Measurements from ENCODE around the gene KIF21B. TPM values are rescaled to one million over a fixed set of nuclear protein-coding genes. Genes with fewer than 3 reads are reported as not detected.

The KIF21B gene
- total and polyA plus RNA-seq, 7 donors = 0.28 to 18.4 (median 0.81) TPM

GRCh38 chr1:201051399-201051798 is 27.9 kb upstream of the KIF21B start:
- H3K9me3 ChIP-seq = no peaks in the 10 kb centered on the region
- DNase-seq = no peak
- H3K27ac ChIP-seq = no peak overlapping the region
- H3K4me1 ChIP-seq = peaks cover 0 to 45% (median 32%) of the 10 kb centered on the region in 4 donors
- WGBS, 2 donors = 86 to 94% methylated on average over 2 of the region's 2 CpGs
- no peaks in the 10 kb centered on the region for H3K36me3 ChIP-seq
- TF ChIP-seq POLR2A (IDR thresholded peaks at IDR 0.05) (no peak), POLR2AphosphoS5 (IDR thresholded peaks at IDR 0.05) (no peak), EP300 (IDR thresholded peaks at IDR 0.05) (no peak)
- TF ChIP-seq, protein P1, sequence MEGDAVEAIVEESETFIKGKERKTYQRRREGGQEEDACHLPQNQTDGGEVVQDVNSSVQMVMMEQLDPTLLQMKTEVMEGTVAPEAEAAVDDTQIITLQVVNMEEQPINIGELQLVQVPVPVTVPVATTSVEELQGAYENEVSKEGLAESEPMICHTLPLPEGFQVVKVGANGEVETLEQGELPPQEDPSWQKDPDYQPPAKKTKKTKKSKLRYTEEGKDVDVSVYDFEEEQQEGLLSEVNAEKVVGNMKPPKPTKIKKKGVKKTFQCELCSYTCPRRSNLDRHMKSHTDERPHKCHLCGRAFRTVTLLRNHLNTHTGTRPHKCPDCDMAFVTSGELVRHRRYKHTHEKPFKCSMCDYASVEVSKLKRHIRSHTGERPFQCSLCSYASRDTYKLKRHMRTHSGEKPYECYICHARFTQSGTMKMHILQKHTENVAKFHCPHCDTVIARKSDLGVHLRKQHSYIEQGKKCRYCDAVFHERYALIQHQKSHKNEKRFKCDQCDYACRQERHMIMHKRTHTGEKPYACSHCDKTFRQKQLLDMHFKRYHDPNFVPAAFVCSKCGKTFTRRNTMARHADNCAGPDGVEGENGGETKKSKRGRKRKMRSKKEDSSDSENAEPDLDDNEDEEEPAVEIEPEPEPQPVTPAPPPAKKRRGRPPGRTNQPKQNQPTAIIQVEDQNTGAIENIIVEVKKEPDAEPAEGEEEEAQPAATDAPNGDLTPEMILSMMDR (IDR thresholded peaks at IDR 0.05) = no peak
- no peaks in the 10 kb centered on the region for H3K27me3 ChIP-seq
- intact Hi-C loops (cut with DNase I) = no loop called here
- H3K4me3 ChIP-seq = no peak overlapping the region

- peaks cover 0 to 39% (median 26%) of the 10 kb centered on the region in 4 donors for H3K4me1 ChIP-seq
- no peaks in the 10 kb centered on the region for H3K27me3 ChIP-seq
- no peak for DNase-seq
- no peak overlapping the region for H3K27ac ChIP-seq
- TF ChIP-seq, protein P1 (IDR thresholded peaks at IDR 0.05) = no peak
- TF ChIP-seq POLR2AphosphoS5 (IDR thresholded peaks at IDR 0.05) = no peak
- TF ChIP-seq EP300 (IDR thresholded peaks at IDR 0.05) = no peak
- no peak for TF ChIP-seq POLR2A (IDR thresholded peaks at IDR 0.05)
- 74 to 82% methylated on average over 5 of the region's 5 CpGs for WGBS, 2 donors
- no peaks in the 10 kb centered on the region for H3K36me3 ChIP-seq
- no peaks in the 10 kb centered on the region for H3K9me3 ChIP-seq
- no peak overlapping the region for H3K4me3 ChIP-seq
- intact Hi-C loops (cut with DNase I) = no loop called here
These were observed 27.2 kb upstream of the KIF21B start for GRCh38 chr1:201050515-201051277.

- Histone ChIP-seq H3K4me3 (no peak overlapping the region), H3K9me3 (no peaks in the 10 kb centered on the region), H3K27me3 (no peaks in the 10 kb centered on the region), H3K27ac (no peak overlapping the region), H3K4me1 (peaks cover 0 to 26% (median 13%) of the 10 kb centered on the region in 4 donors), H3K36me3 (no peaks in the 10 kb centered on the region)
- TF ChIP-seq, protein P1 (IDR thresholded peaks at IDR 0.05) = no peak
- no peak for TF ChIP-seq EP300 (IDR thresholded peaks at IDR 0.05)
- no peak for DNase-seq
- 73 to 91% methylated on average over 5 of the region's 5 CpGs for WGBS, 2 donors
- intact Hi-C loops (cut with DNase I) = no loop called here
These were observed 25.8 kb upstream of the KIF21B start for GRCh38 chr1:201049248-201049831.

DNA sequence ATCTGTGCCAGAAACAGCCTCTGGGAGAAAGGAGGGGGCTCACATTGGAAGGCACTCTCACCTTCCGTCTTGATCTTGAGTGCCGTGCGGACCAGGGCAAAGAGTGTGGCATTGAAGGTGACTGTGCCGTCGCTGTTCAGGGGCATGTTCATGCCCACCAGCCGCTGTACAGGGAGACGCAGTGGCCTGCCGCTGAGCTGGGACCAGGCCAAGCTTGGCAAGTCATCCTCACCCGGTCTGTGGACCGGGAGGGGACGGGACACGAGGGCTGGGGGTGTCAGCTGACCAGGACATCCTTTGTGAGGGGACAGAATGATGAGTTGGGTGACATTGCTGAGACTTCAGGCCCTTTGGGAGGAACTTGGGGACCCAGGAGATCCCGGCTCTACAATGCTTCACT is 25.0 kb upstream of the KIF21B start:
- 86 to 89% methylated on average over 13 of the region's 13 CpGs for WGBS, 2 donors
- H3K9me3 ChIP-seq = no peaks in the 10 kb centered on the region
- no peak overlapping the region for H3K4me3 ChIP-seq
- peaks cover 0 to 20% (median 9%) of the 10 kb centered on the region in 4 donors for H3K4me1 ChIP-seq
- no peak for DNase-seq
- intact Hi-C loops (cut with DNase I) = no loop called here
- no peaks in the 10 kb centered on the region for H3K36me3 ChIP-seq
- no peak overlapping the region for H3K27ac ChIP-seq
- no peak for TF ChIP-seq POLR2A (IDR thresholded peaks at IDR 0.05)
- no peaks in the 10 kb centered on the region for H3K27me3 ChIP-seq

DNA sequence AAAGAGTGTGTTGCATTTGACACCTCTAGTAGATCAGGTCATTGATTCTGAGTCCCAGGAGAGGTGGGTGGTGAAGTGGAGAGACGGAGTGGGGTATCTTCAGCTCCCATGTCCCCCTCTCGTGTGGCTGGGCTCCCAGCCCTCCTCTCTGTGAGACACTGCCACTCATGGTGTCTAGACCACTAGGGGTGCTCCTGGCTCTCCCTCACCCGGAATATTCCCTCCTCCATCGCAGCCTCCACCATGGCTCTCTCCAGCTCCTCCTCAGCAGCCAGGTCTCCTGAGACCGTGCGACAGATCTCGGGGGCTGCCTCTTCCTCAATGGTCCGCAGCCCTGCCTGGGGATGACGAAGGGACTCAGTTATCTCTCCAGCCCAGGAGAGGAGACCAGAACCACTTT is 20.6 kb upstream of the KIF21B start:
- peaks cover 0 to 10% (median 4%) of the 10 kb centered on the region in 4 donors for H3K4me1 ChIP-seq
- H3K9me3 ChIP-seq = no peaks in the 10 kb centered on the region
- no peaks in the 10 kb centered on the region for H3K36me3 ChIP-seq
- WGBS, 2 donors = 90% methylated on average over 9 of the region's 9 CpGs
- intact Hi-C loops (cut with DNase I) = loop anchor here (5.0 kb wide), 1 partner anchor 68 kb away; the partner anchor contains the start of gene CACNA1S
- H3K4me3 ChIP-seq = no peak overlapping the region
- H3K27ac ChIP-seq = no peak overlapping the region
- DNase-seq = no peak
- TF ChIP-seq, protein P1 (IDR thresholded peaks at IDR 0.05) = no peak
- no peak for TF ChIP-seq POLR2A (IDR thresholded peaks at IDR 0.05)
- TF ChIP-seq EP300 (IDR thresholded peaks at IDR 0.05) = no peak
- no peak for TF ChIP-seq POLR2AphosphoS5 (IDR thresholded peaks at IDR 0.05)
- no peaks in the 10 kb centered on the region for H3K27me3 ChIP-seq

All from sigmoid colon (tissue), 7 donors.